HG03521 (cell line): ENCODE measurements around the gene BAD.

Source experiments
- ATAC-seq: cut with Tn5 transposase; IDR thresholded peaks from one replicate; pipeline ENCODE4 v1.9.1; 2021; ENCODE audit warnings: mild to moderate bottlenecking, moderate library complexity; ENCODE audit not compliant: unreplicated experiment

Gene BAD

DNA sequence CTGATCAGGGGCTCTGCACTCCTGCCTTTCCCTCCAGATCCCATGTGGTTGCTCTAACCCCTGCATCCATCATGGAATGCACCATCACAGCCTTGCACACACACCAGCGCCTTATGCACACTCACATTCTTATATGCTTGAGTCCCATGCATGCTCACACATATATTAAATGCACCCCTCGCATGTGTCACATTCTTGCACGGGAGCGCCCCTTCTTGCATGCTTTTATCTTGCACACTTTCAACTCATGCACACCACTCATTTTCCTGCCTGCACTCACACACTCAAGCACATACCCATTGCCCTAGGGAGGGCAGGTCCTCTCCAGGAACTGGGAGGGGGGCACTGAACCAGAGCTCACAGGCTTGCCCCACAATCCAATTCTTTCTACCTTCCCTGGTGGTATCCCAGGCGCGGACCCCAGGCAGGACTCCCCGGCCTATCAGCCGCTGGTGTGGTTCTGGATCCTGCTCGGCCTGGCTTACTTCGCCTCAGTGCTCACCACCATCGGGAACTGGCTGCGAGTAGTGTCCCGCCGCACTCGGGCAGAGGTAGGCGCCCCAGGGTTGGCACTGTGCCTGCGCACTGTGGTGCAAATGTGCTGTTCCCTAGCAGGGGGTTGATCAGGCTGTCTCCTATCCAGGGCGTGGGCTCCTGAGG lies 13.4 kb upstream of the BAD start:
- no peak for ATAC-seq

DNA sequence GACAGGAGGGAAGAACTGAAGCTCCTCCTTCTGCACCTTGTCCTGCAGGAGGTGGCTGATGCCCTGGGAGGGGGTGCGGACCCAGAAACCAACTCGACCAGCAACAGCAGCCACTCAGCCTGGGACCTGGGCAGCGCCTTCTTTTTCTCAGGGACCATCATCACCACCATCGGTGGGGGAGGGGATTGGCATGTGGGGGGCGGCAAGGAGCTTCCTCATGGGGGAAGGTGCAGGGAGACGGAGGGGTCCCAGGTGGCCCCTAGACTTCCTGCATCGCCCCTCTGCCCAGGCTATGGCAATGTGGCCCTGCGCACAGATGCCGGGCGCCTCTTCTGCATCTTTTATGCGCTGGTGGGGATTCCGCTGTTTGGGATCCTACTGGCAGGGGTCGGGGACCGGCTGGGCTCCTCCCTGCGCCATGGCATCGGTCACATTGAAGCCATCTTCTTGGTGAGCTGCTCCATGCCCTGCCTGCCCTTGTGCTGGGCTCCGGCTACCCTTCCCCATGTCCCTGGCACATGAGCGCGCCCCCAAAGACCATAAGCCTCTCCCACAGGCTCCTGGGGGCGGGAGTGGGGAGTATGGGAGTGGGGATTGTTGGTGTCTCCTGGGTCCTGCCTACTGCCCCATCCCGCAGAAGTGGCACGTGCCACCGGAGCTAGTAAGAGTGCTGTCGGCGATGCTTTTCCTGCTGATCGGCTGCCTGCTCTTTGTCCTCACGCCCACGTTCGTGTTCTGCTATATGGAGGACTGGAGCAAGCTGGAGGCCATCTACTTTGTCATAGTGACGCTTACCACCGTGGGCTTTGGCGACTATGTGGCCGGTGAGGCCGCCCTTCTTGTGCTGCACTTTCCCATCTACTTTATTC lies 12.6 kb upstream of the BAD start:
- ATAC-seq = no peak

DNA sequence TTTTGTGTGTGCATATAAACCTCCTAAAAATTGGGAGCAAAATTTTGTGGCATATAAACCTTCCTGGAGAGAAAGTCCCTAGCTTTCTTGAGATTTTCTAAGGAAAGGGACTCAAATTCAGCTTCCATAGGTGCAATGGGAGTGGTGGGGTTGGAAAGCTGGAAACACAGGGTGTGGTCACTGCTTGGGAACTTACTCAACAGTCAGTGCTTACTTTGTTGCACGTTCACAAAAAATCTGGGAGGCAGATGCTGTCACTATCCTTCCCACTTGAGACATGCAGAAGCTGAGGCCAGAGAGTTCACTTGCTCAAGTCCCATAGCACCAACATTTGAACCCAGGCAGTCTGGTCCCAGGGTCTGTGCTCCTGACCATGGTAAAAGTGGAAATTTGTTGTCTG lies 11.8 kb upstream of the BAD start:
- no peak for ATAC-seq

DNA sequence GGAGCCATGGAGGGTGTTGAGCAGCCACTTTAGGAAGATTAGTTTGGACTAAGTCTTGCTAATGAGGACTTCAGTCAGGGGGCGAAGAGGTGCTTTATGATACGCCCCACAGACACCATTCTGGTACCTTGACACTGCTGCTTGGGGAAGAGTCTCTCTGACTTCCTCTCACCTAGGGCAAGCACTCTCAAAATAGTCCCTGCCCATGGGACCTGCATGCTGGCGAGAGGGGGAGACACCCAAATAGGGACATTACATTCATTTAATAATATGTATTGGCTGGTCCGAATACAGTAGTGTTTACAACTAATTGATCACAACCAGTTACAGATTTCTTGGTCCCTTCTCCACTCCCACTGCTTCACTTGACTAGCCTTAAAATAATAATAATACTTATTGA lies 11.3 kb upstream of the BAD start:
- ATAC-seq = no peak

DNA sequence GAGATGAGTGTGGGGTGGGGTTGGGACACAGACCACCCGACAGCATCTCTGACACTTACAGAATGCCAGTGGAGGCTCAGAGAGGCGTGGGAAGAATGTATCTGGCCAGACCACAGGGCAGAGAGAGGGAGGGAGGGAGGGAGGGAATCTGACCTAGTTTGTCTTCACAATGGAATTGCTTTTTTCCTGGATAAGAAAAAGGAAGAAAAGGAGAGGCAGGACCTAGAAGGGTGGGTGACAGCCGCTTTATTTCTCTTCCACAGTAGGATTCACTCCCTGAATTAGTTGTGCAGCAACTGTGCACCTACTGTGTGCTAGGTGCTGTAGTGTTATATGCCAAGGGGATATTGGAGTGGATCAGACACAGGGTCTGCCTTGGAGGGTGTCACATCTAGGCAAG lies 10.3 kb upstream of the BAD start:
- ATAC-seq = no peak

DNA sequence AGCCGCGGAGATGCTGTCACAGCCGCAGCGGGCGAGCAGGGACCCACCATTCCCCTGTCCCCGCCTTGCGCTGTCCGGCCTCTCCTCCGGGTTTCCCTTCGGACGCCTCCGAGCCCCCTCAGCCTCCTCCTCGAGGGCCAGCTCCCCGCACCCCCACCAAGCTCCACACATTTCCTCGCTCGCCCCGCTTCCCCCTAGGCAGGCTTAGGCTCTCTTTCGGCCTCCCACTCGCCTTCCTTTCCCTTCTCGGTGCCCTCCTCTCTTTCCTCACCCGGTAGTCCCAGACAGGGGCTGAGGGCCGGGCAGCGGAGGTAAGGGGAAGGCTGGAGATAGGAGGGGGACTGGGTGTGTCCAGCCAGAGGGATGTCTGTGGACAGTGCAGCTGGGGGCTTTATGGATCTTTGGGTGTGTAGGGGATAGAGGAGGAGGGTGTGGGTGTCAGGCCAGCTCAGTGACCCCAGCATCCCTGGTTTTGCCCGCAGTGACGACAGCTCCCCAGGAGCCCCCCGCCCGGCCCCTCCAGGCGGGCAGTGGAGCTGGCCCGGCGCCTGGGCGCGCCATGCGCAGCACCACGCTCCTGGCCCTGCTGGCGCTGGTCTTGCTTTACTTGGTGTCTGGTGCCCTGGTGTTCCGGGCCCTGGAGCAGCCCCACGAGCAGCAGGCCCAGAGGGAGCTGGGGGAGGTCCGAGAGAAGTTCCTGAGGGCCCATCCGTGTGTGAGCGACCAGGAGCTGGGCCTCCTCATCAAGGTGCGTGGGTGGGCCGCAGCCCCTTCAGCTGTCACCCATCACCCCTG lies 8.2 kb upstream of the BAD start:
- ATAC-seq = no peak

DNA sequence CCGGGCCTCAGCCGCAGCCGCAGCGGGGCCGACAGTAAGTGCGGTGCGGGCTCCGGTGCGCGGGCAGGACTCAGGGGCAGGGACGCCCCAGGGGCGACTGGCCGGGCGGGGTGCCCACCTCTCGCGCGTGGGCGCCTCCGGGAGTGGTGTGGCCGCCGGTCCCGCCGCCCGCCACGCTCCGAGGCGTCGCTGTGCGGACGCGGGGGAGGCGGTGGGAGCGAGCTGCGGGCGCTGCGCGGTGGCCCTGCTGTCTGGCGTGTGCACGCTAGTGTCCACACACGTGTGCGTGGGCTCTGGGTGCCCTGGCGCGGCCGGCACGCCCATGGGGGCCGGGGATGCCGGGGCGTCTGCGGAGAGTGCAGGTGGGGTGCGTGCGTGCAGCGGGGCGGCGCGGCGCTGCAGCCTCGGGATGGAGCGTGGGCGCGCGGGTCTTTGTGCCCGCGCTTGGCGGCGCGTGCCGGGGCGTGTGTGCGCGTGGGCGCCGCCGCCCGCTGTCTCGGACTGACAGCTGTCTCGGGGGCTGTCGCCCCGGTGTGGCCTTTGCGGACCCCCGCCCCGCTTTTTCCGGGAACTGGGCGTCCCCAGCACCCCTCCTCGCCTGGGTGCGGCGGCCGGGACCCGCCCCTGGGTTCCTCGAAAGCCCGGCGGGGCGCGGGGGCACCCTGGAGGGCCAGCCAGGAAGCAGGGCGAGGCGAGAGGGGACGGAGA lies 7.4 kb upstream of the BAD start:
- ATAC-seq = no peak

DNA sequence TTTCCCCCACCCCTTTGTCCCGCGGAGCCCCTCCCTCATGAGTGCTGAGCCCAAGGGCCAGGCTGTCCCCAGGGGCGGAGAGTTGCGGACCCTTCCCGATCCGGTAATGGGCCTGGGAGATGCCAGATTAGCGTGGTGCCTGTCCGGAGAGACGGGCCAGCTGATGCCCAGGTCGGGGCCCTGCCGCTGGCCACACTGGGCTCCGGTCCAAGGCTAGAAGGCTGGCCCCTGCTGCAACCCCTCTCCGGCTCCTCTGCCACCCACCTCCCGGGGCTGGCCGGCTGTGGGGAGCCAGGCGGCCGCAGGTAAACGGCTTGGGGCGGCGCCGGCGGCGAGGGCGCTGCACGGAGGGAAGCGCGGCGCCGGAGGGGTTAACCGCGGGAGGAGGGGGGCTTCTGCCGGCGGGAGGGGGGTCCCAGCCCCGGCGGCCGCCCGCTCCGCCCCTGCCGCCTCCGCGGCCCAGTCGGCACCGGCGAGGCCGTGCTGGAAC lies 6.8 kb upstream of the BAD start, which contains the start of gene KCNK4:
Gene KCNK4 (plus strand): TSS at position 41 of the 490 bp plus-strand sequence. CDS start 1,717 bp downstream, outside the sequence.
- no peak for ATAC-seq

DNA sequence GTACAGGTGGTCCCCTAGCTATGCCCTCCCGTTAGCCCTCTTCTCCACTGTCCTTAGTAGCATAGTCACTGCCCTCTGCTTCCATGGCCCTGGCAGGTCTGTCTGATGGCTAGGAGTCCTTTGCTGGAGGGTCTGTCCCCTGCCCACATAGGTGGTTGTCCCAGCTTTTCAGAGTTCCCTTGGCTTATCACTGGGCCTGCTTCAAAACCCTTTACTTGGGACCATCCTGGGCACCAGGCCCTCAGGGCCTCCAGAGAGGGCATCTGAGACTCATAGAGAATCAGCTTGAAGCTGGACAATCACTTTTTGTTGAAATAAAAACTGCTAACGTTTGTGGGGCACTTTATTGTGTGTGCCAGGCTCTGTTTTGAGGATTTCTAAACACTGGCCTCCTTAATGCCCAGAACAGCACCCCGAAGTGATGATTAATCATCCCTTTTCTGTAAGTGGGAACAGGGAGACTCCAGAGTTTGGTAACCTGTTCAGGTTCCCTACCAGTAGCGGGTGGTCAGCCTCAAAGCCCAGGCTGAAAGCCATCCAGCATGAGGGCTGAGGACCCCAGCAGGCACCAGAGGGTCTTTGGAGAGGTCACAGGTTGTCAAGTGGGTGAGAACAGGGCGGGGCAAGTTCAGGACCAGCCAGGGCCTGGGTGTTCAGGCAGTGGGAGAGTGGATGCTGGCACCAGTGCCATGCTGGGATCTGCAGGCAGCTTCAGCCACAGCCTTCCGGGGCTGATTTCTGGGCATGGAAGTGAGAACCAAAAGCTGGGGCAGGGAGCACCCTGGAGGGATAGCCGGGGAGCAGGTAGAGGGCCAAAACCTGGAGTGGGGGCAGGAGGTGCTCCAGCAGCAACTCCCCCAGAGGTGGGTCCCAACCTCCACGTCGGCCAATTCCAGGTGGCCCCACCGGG lies 6.1 kb upstream of the BAD start:
- no peak for ATAC-seq

DNA sequence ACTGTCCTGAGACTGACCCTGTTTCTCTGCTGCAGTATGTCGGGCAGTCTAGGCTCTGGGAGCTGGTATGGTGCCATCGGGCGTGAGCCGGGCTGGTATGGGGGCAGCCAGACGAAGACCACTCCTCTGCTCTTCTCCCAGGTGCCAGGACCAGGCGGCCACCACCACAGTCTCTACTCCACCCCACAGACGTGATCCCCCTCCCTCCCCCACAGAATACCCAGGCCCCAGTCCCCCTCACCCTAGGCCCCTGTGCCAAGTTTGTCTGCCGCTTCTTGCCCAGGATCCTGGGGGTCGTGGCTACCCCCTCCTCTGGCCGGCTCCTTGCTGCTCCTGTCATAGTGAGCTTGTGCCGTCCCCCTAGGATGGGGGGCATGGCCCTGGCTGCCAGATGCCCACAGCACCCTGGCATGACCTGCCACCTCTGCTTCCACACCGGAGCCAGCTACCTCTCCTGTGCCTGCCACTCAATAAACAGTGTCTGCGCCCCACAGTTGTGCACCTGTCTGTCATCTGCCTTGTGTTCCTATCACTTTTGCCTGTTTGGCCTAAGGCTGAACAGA lies 4.6 kb upstream of the BAD start:
- no peak for ATAC-seq

DNA sequence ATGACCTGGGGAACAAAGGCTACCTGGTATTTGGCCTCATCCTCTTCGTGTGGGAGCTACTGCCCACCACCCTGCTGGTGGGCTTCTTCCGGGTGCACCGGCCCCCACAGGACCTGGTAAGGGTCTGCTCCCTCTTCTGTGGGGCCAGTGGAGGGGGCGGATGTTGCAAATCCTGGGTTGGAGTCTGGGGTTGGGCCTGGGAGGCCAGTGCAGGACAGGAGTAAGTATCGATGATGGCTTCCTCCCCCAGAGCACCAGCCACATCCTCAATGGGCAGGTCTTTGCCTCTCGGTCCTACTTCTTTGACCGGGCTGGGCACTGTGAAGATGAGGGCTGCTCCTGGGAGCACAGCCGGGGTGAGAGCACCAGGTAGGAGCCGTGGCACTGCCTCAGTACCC lies 3.9 kb upstream of the BAD start:
- no peak for ATAC-seq

DNA sequence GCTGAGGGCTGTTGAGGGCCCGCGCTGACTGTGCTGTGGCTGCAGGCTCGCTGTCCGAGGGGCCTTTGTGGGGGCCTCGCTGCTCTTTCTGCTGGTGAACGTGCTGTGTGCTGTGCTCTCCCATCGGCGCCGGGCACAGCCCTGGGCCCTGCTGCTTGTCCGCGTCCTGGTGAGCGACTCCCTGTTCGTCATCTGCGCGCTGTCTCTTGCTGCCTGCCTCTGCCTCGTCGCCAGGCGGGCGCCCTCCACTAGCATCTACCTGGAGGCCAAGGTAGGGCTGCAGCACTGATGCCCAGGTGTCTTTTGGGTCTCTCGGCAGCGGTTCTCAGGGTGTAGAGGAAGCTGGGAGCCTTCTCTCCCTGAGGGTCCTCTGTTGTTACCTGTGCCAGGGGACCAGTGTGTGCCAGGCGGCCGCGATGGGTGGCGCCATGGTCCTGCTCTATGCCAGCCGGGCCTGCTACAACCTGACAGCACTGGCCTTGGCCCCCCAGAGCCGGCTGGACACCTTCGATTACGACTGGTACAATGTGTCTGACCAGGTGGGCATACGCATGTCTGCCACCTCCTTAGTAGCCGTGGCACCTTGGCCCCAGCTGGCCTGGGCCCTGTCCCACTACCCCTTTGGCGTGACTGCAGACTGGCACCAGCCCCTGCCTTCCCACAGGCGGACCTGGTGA lies 3.3 kb upstream of the BAD start:
- ATAC-seq = no peak

DNA sequence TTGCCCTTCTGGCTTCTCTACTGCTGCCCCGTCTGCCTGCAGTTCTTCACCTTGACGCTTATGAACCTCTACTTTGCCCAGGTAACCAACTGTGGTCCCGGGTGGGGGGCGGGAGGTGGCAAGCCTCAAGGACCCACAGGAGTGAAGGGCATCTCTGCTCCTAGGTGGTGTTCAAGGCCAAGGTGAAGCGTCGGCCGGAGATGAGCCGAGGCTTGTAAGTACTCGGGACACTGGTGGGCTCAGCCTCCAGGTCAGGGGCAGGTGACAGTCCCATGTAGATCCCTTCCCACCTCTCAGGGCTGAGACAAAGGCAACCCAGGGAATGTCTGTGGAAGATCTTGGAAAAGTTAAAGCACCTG lies 2.3 kb upstream of the BAD start:
- no peak for ATAC-seq

DNA sequence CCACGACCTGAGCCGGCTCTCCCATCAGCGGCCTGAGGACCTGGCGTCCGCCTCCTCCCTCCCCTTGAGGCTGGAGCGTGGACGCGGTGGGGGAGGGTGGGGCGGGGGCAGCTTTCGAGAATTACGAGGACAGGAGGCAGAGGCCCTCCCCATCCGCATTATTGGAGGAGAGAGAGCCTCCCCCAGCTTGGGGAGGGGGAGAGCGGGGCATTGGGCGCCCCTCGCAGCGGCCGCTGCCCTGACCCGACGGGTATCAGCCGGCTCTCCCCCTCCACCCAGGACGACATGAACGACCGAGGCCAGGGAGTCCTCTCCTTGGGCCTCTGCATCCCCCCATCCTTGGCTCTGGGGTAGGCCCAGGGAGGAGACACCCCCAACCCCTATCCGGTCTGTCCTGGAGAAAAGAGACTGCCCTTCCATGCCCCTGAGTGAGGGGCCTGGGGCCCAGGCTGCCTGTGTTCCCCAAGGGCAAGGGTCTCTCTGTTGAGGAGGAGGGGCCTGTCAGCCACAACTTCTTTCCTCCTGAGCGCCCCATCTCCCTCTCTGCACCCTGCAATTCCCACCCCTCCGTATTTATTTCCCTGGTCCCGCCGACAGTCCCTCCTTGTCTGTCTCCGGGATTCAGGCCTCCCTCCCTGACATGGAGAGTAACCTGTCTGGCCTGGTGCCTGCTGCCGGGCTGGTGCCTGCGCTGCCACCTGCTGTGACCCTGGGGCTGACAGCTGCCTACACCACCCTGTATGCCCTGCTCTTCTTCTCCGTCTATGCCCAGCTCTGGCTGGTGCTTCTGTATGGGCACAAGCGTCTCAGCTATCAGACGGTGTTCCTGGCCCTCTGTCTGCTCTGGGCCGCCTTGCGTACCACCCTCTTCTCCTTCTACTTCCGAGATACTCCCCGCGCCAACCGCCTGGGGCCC lies 1.7 kb upstream of the BAD start:
- no peak for ATAC-seq

DNA sequence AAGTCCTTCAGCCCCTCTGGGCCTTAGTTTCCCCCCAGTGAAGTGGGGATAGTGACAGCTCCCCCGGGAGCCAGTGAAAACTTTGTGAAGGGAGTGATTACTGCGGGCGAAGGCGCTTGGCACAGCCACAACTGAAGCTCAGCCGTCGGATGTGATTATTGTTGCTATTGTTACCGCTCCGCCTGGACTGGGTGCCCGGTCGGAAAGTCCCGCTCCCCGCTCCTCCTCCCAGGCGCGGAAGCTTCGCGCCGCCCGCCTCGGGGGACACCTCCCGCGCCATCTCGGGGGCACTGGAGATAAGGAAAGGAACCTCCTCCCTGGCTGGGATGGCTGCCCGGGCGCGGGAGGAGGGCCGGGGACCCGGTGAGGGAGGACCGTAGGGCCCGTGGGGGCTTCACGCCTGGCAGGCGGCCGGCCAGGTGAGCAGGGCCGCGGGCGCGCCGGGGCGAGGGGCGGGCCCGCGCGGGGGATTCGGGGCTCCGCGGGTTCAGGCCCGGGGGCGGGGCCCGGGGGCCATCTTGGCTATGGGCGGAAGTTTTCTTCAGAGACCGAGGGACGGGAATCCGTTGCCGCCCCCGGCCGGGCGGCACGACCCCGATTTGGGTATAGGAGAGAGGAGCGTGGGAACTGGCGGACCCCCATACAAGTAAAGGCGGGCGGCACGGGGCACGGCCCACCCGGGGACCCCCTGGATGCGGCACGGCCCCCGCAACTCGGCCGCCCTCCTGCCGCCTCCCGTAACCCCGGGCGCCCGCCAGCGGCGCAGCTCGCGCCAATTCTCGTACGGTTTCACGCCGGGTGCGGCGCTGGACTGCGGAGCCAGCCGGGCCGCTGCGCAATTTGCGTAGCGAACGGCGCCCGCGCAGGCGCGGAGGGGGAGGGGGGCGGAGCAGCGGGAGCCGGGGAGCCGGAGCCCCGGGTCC lies 758 bp upstream of the BAD start, which contains the start of gene GPR137:
Gene GPR137 (plus strand): TSS at position 887 of the 923 bp plus-strand sequence. CDS start 677 bp downstream, outside the sequence.
- peak; percentile 58 for ATAC-seq

DNA sequence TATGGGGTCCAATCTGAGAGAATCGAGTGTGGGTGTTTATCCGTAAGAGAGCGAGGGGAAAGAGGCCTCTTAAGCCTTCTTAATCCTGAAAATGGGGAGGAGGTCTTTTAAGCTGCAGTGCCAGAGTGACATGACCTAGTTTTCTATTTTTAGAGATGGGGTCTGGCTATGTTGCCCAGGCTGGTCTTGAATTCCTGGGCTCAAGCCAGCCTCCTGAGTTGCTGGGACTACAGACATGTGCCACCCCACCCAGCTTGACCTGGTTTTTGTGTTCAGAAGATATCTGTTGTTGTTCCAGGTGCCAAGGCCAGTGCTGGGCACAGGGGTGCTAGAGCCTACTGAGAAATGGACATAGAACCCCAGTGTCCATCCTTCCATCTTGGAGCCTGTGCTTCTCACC lies 1.4 kb downstream of the BAD start:
- ATAC-seq = no peak
